CD4-positive, alpha-beta T cell (primary cell): ENCODE measurements around the gene EMC8. TPM values are rescaled to one million over a fixed set of nuclear protein-coding genes. Genes with fewer than 3 reads are reported as not detected.

Source experiments
- ATAC-seq: fragments of 200-7000 bp; cut with Tn5 transposase; one replicate; pipeline ENCODE4 v1.10.0; 2022; ENCODE audit warnings: mild to moderate bottlenecking; ENCODE audit not compliant: poor library complexity
- CTCF ChIA-PET: fragments of 350-600 bp; sonication (Branson Sonifier 250); formaldehyde crosslinking; loops from one replicate; lab custom pipeline; 2021; ENCODE audit warnings: antibody characterized with exemption, inconsistent platforms; lab: Charles Lee
- POLR2A ChIA-PET: fragments of 350-600 bp; sonication (Branson Sonifier 250); formaldehyde crosslinking; loops from one replicate; lab custom pipeline; 2021; ENCODE audit warnings: antibody characterized with exemption, inconsistent platforms; lab: Charles Lee
- DNase-seq, 14 experiments: peaks; one replicate each; pipeline ENCODE4 v3.0.0-alpha.2; 2013 to 2020; ENCODE audit warnings: mixed read lengths in 2 of 14
- H3K27ac ChIP-seq, 2 donors: one replicate each; pipeline versions ENCODE4 v1.5.1 to v1.7.0; 2013; ENCODE audit warnings: low read length in 2 of 2, low read depth in 1 of 2, mild to moderate bottlenecking in 1 of 2
- H3K27me3 ChIP-seq, 2 experiments: 1 replicate in 1 of 2; 2 replicates in 1 of 2; pipeline versions ENCODE4 v1.6.1 to v1.7.0; 2013; ENCODE audit warnings: low read length in 2 of 2, control low read depth in 1 of 2, mild to moderate bottlenecking in 1 of 2, moderate library complexity in 1 of 2; ENCODE audit not compliant: insufficient read depth in 2 of 2, control insufficient read depth in 1 of 2
- H3K36me3 ChIP-seq: one replicate; pipeline ENCODE4 v1.6.1; 2013; ENCODE audit warnings: low read length, control low read depth; ENCODE audit not compliant: insufficient read depth
- H3K4me1 ChIP-seq: one replicate; pipeline ENCODE4 v1.6.1; 2013; ENCODE audit warnings: low read length, control low read depth; ENCODE audit not compliant: insufficient read depth
- H3K4me3 ChIP-seq: one replicate; pipeline ENCODE4 v1.5.1; 2013; ENCODE audit warnings: mild to moderate bottlenecking, low read length, moderate library complexity
- H3K9me3 ChIP-seq, 2 experiments: 1 replicate in 1 of 2; 2 replicates in 1 of 2; pipeline versions ENCODE4 v1.6.1 to v1.7.0; 2013; ENCODE audit warnings: low read length in 2 of 2, mild to moderate bottlenecking in 2 of 2, control low read depth in 1 of 2, moderate library complexity in 1 of 2; ENCODE audit not compliant: control insufficient read depth in 1 of 2, insufficient read depth in 1 of 2
- H3K27ac Mint-ChIP-seq: one replicate; pipeline ENCODE4 v1.8.0; 2020; ENCODE audit warnings: mixed read lengths
- H3K27me3 Mint-ChIP-seq: one replicate; pipeline ENCODE4 v1.8.0; 2021; ENCODE audit warnings: mixed read lengths
- H3K36me3 Mint-ChIP-seq: one replicate; pipeline ENCODE4 v1.8.0; 2021; ENCODE audit warnings: low read depth, mixed read lengths
- H3K4me1 Mint-ChIP-seq: one replicate; pipeline ENCODE4 v1.8.0; 2021; ENCODE audit warnings: low read depth, mixed read lengths
- H3K4me3 Mint-ChIP-seq: one replicate; pipeline ENCODE4 v1.8.0; 2020; ENCODE audit warnings: mild to moderate bottlenecking, mixed read lengths
- H3K9me3 Mint-ChIP-seq: one replicate; pipeline ENCODE4 v1.8.0; 2020; ENCODE audit warnings: mixed read lengths
- intact Hi-C, 2 experiments: fragments of 100-400 bp; cut with DNase I in 1 of 2; cut with micrococcal nuclease in 1 of 2; formaldehyde crosslinking; loops; one replicate each; pipeline versions ENCODE4 v1.15.1 to v1.9.0; 2023 to 2025; cut with DNase I, micrococcal nuclease
- total RNA-seq, 174 experiments: library from RNA in 2 of 174; stranded (reverse) in 2 of 174; gene quantifications; one replicate each; pipeline ENCODE4 v1.2.3 and lab custom pipeline; 2021 to 2026
- TF ChIP-seq, protein P1 (sequence below): fragments of 200-600 bp; IDR thresholded peaks from one replicate; pipeline ENCODE4 v1.8.0; 2022; ENCODE audit warnings: antibody characterized with exemption, mild to moderate bottlenecking

Gene EMC8
- total RNA-seq, 2 experiments from 2014 or later = 38.9 to 41.7 TPM

DNA sequence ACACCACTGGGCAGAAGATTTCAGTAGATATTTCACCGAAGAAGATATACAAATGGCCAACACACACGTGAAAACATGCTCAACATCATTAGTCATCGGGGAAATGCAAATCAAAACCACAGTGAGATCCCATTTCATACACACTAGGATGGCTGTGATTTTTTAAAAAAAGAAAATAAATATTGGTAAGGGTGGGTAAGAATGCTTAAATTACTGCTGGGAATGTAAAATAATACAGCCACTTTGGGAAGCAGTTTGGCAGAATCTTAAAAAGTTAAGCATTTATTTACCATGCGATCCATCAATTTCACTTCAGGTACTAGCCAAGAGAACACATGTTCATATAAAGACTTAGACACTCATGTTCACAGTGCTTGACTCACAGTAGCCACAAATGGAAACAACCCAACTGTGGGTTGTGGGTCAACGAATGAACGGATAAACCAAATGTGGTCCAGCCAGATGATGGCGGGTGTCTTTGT is 42.0 kb downstream of the EMC8 start:
- DNase-seq (no peak), ATAC-seq (no peak)
- Histone ChIP-seq H3K4me1 (peaks cover 11% of the 10 kb centered on the region), H3K9me3 (peaks cover 0 to 2% of the 10 kb centered on the region in 2 experiments), H3K36me3 (no peaks in the 10 kb centered on the region), H3K4me3 (no peak overlapping the region), H3K27me3 (peaks cover 13 to 22% of the 10 kb centered on the region in 2 experiments), H3K27ac (no peak overlapping the region)
- Mint-ChIP-seq H3K9me3 (no peaks in the 10 kb centered on the region), H3K4me3 (no peak overlapping the region), H3K36me3 (no peaks in the 10 kb centered on the region), H3K4me1 (peaks cover 8% of the 10 kb centered on the region), H3K27me3 (peaks cover 41% of the 10 kb centered on the region), H3K27ac (no peak overlapping the region)
- intact Hi-C loops = loop anchor here in 1 of 2 experiments (5.0 kb wide), 1 partner anchor 80 kb away; no protein-coding TSS in a partner anchor
- ChIA-PET CTCF (no interaction called here), POLR2A (no interaction called here)
- TF ChIP-seq, protein P1, sequence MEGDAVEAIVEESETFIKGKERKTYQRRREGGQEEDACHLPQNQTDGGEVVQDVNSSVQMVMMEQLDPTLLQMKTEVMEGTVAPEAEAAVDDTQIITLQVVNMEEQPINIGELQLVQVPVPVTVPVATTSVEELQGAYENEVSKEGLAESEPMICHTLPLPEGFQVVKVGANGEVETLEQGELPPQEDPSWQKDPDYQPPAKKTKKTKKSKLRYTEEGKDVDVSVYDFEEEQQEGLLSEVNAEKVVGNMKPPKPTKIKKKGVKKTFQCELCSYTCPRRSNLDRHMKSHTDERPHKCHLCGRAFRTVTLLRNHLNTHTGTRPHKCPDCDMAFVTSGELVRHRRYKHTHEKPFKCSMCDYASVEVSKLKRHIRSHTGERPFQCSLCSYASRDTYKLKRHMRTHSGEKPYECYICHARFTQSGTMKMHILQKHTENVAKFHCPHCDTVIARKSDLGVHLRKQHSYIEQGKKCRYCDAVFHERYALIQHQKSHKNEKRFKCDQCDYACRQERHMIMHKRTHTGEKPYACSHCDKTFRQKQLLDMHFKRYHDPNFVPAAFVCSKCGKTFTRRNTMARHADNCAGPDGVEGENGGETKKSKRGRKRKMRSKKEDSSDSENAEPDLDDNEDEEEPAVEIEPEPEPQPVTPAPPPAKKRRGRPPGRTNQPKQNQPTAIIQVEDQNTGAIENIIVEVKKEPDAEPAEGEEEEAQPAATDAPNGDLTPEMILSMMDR = no peak

DNA sequence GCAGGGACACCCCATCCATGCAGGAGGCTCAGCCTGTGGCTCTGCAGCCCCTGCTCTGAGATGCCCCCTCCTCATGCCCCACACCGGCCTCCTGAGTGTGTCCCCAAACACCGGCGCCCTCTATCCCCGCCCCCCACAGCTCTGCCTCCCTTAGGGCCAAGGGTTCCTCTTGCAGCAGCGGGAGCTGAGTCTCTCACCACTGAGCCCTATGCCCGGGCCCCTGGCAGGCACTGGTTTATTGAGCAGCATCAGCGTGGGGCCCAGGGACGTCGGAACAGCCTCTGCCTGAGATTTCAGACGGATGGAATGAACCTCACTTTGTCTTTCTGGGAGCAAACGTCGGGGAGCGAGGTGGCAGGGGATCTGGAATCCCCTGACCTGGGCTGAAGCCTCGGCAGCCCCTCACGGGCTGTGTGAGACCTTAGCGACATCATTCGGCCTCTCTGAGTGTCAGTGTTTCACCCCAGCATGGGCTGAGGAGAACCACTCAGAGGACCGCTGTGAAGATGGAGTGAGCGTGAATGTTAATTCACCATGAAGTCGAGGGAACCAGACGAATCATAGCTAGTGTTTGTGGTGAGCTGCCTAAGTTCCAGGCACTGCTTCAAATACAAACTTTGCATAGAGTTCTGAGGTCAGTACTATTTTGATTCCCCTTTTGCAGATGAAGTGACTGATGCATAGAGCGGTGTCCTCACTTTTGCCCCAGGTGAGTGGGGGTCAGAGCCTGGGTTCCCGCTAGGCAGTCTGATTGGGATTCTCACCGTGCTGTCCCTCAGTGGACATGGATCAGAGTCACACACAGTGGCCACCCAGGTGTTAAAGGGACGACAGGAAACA is 43.2 kb downstream of the EMC8 start:
- H3K4me1 Mint-ChIP-seq = peaks cover 8% of the 10 kb centered on the region
- no peak overlapping the region for H3K27ac ChIP-seq
- H3K27me3 Mint-ChIP-seq = peaks cover 50% of the 10 kb centered on the region
- intact Hi-C loops = loop anchor here in 1 of 2 experiments (5.0 kb wide), 1 partner anchor 79 kb away; no protein-coding TSS in a partner anchor
- H3K9me3 ChIP-seq = peaks cover 0 to 6% of the 10 kb centered on the region in 2 experiments
- TF ChIP-seq, protein P1 = no peak
- ChIA-PET POLR2A (no interaction called here), CTCF (no interaction called here)
- ATAC-seq (no peak), DNase-seq (no peak)
- H3K4me3 ChIP-seq = no peak overlapping the region
- H3K36me3 ChIP-seq = no peaks in the 10 kb centered on the region
- H3K36me3 Mint-ChIP-seq = no peaks in the 10 kb centered on the region
- H3K9me3 Mint-ChIP-seq = no peaks in the 10 kb centered on the region
- H3K4me1 ChIP-seq = peaks cover 15% of the 10 kb centered on the region
- no peak overlapping the region for H3K4me3 Mint-ChIP-seq
- H3K27me3 ChIP-seq = peaks cover 25 to 34% of the 10 kb centered on the region in 2 experiments
- H3K27ac Mint-ChIP-seq = no peak overlapping the region

DNA sequence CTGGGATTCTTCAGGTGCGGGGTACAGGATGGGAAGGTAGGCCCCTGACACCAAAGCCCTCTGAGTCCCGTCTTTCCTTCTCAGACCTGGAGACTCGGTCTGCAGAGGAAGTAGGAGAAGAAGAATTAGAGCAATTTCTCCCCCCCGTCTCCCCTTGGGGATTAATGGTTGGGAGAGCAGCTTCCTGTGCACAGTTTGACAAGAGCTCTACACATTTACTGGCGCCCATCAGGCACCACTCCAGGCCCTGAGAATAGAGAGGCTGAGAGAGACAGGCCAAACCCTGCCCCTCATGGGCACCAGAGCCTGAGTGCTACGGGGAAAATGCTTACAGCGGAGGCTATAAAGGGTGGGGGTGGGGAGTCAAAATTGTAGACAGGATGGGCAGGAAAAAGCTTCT is 44.9 kb downstream of the EMC8 start:
- H3K36me3 ChIP-seq = no peaks in the 10 kb centered on the region
- no peak for ATAC-seq
- POLR2A ChIA-PET = no interaction called here
- no peak for DNase-seq
- Mint-ChIP-seq H3K27me3 (peaks cover 46% of the 10 kb centered on the region), H3K27ac (no peak overlapping the region), H3K36me3 (no peaks in the 10 kb centered on the region), H3K4me1 (peaks cover 13% of the 10 kb centered on the region), H3K9me3 (no peaks in the 10 kb centered on the region), H3K4me3 (no peak overlapping the region)
- no peak overlapping the region for H3K27ac ChIP-seq
- peaks cover 0 to 6% of the 10 kb centered on the region in 2 experiments for H3K9me3 ChIP-seq
- H3K4me3 ChIP-seq = no peak overlapping the region
- peaks cover 23% of the 10 kb centered on the region for H3K4me1 ChIP-seq
- intact Hi-C loops = no loop called here
- CTCF ChIA-PET = no interaction called here
- TF ChIP-seq, protein P1 = no peak
- peaks cover 35 to 39% of the 10 kb centered on the region in 2 experiments for H3K27me3 ChIP-seq
